ENCODE results near the gene PRRC2B.
"Not testable (repeated sequence)": the region's sequence is repeated elsewhere in the genome, so short reads cannot be mapped to it uniquely, and the experiment has no call there.

The PRRC2B gene

GRCh38 chr9:131465401-131465800 is 71.5 kb downstream of the PRRC2B start:
- no peak overlapping the region for H3K27ac ChIP-seq
- no peak for DNase-seq (ENCODE audit: low read depth, low spot score)

- DNase-seq (ENCODE audit: low read depth, low spot score): no peak
- no peak overlapping the region for H3K27ac ChIP-seq
Measured at GRCh38 chr9:131467214-131467935, 73.5 kb downstream of the PRRC2B start.

- no peak overlapping the region for H3K27ac ChIP-seq
- DNase-seq (ENCODE audit: low read depth, low spot score): no peak
Measured at GRCh38 chr9:131468031-131468430, 74.1 kb downstream of the PRRC2B start.

GRCh38 chr9:131469356-131469755 is 75.5 kb downstream of the PRRC2B start:
- H3K27ac ChIP-seq: no peak overlapping the region
- no peak for DNase-seq (ENCODE audit: low read depth, low spot score)

- no peak for DNase-seq (ENCODE audit: low read depth, low spot score)
- H3K27ac ChIP-seq: no peak overlapping the region
Measured at GRCh38 chr9:131469951-131470350, 76.1 kb downstream of the PRRC2B start.

GRCh38 chr9:131470581-131470991 is 76.7 kb downstream of the PRRC2B start:
- DNase-seq (ENCODE audit: low read depth, low spot score): no peak
- no peak overlapping the region for H3K27ac ChIP-seq

GRCh38 chr9:131472085-131472484 is 78.2 kb downstream of the PRRC2B start:
- not testable (repeated sequence) for H3K27ac ChIP-seq; DNase-seq (ENCODE audit: low read depth, low spot score)

GRCh38 chr9:131473198-131473885 is 79.5 kb downstream of the PRRC2B start:
- no peak overlapping the region for H3K27ac ChIP-seq
- no peak for DNase-seq (ENCODE audit: low read depth, low spot score)

- H3K27ac ChIP-seq: no peak overlapping the region
- no peak for DNase-seq (ENCODE audit: low read depth, low spot score)
Measured at GRCh38 chr9:131473891-131474290, 80.0 kb downstream of the PRRC2B start.

- no peak overlapping the region for H3K27ac ChIP-seq
- no peak for DNase-seq (ENCODE audit: low read depth, low spot score)
Measured at GRCh38 chr9:131474711-131475110, 80.8 kb downstream of the PRRC2B start.

GRCh38 chr9:131475111-131475955 is 81.4 kb downstream of the PRRC2B start:
- no peak for DNase-seq (ENCODE audit: low read depth, low spot score)
- H3K27ac ChIP-seq: no peak overlapping the region

- H3K27ac ChIP-seq: no peak overlapping the region
- DNase-seq (ENCODE audit: low read depth, low spot score): no peak
Measured at GRCh38 chr9:131475956-131476776, 82.3 kb downstream of the PRRC2B start.

- H3K27ac ChIP-seq: no peak overlapping the region
- DNase-seq (ENCODE audit: low read depth, low spot score): no peak
Measured at GRCh38 chr9:131476777-131477345, 83.0 kb downstream of the PRRC2B start.

- no peak overlapping the region for H3K27ac ChIP-seq
- no peak for DNase-seq (ENCODE audit: low read depth, low spot score)
Measured at GRCh38 chr9:131477367-131477766, 83.5 kb downstream of the PRRC2B start.

GRCh38 chr9:131477816-131478419 is 84.0 kb downstream of the PRRC2B start:
- no peak overlapping the region for H3K27ac ChIP-seq
- DNase-seq (ENCODE audit: low read depth, low spot score): no peak

GRCh38 chr9:131478421-131478868 is 84.6 kb downstream of the PRRC2B start:
- DNase-seq (ENCODE audit: low read depth, low spot score): no peak
- no peak overlapping the region for H3K27ac ChIP-seq

GRCh38 chr9:131478911-131479310 is 85.0 kb downstream of the PRRC2B start:
- no peak for DNase-seq (ENCODE audit: low read depth, low spot score)
- H3K27ac ChIP-seq: no peak overlapping the region

- no peak for DNase-seq (ENCODE audit: low read depth, low spot score)
- no peak overlapping the region for H3K27ac ChIP-seq
Measured at GRCh38 chr9:131480258-131480657, 86.4 kb downstream of the PRRC2B start.

Measured in epithelial cell of prostate (primary cell).